Activated effector memory CD4-positive, alpha-beta T cell treated with anti-CD3 and anti-CD28 coated beads, Interleukin-2, amount 50 U/mL, for 16 hours (primary cell): Measurements from ENCODE around the gene ZNF473.
"Not testable (repeated sequence)": the region's sequence is repeated elsewhere in the genome, so short reads cannot be mapped to it uniquely, and the experiment has no call there.

Source experiments
- DNase-seq: peaks from one replicate; pipeline ENCODE4 v3.0.0-alpha.2; 2020

Gene ZNF473

DNA sequence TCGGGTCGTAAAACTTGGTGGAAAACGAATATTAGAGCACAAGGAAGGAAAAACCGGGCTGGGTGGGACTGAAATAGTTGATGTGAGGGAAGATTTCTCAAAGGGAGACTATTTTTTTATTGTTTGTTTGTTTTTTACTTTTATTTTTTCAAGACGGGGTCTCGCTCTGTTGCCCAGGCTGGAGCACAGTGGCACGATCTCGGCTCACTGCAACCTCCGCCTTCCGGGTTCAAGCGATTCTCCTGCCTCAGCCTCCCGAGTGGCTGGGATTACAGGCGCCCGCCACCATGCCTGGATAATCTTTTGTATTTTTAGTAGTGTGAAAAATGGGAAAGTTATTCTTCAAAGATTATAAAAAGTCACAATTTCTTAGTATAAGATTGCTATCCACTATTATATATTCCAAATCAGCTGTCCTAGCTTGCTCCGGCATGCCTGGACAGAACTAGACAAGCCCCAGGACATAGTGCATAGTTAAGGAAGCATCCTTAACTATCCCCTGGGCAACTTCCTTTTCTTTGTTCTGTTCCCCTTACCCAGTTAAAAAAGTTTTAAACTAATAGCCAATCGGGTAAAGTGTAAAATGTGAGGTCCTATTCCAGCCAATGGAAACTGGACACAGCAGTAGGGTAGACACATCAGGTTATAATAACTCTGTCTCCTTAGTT, 25.6 kb downstream of the ZNF473 start:
- DNase-seq = not testable (repeated sequence)

DNA sequence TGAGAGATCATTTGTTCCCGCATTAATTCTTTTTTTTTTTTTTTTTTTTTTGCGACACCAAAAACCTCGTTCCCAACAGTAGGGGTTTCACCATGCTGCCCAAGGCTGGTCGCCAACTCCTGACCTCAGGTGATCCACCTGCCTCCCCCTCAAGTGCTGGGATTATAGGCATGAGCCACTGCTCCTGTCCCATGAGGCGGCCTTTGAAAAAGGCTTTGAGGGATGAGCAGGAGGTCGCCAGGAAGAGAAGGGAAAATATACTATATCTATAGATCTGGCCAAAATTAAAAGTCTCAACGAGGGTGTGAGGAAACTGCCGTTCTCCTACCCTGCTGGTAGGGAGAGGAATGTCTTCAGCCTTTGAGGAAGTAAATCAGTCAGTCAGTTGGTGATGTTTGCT, 26.2 kb downstream of the ZNF473 start:
- no peak for DNase-seq

DNA sequence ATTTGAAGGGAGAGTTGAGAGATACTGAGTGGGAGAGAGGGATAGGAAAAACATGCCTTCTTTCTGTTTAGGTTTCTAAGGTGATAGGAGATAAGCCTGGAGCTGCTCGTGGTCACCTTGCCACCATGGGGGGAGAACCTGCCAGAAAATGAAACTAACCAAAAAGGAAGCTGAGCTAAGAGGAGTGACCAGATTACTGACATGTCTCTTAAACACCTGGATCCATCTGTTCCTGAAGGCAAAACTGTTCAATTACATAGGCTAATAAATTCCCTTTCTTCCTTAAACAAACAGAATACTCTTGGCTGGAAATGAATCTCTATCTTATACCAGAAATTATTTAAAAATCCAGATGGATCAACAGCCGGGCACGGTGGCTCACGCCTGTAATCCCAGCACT, 27.3 kb downstream of the ZNF473 start:
- DNase-seq = no peak

DNA sequence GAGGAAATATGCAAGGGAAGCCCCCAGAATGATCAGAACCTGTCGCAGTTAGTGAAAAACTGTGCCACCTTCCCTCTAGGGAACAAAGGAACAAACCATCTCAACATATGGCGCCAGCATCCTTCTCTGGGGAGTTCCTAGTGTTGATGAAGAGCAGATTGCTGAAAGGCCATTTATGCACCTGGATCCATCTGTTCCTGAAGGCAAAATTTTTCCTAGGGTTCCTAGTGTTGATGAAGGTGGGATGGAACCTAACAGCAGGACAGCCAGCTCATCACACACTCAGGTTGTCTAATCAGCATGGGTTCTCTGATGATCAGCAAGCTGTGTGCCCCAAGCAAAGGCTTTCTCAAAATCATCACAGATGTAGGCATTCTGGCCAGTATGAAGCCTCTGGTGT, 32.6 kb downstream of the ZNF473 start:
- no peak for DNase-seq

DNA sequence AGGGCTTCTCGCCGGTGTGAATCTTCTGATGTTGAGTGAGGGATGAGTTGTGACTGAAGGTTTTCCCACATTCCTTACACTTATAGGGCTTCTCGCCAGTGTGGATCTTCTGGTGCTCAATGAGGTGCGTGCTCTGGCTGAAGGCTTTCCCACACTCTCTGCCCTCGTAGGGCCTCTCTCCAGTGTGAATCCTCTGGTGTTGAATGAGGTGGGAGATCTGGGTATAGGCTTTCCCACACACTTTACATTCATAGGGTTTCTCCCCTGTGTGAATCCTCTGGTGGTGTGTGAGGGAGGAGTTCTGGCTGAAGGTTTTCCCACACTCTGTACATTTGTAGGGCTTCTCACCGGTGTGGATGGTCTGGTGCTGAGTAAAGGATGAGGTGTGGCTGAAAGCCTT, 33.2 kb downstream of the ZNF473 start:
- DNase-seq = no peak

DNA sequence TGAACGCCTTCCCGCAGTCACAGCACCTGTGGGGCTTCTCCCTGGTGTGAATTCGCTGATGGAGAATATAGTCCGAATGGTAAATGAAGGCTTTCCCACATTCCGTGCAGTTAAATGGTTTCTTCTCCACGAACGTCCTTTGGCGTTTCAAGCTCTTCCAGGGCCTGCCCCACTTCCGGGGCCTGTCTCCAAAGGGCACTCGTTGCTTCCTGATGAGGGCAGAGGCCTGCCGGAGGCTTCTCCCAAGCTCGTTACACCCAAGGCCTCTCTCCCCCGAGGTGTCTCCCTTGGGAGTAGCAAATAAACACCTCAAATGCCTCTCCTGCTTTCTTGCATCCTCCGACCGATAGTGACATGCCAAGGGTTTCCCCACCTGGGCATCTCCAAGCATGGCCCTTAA, 34.3 kb downstream of the ZNF473 start:
- no peak for DNase-seq

DNA sequence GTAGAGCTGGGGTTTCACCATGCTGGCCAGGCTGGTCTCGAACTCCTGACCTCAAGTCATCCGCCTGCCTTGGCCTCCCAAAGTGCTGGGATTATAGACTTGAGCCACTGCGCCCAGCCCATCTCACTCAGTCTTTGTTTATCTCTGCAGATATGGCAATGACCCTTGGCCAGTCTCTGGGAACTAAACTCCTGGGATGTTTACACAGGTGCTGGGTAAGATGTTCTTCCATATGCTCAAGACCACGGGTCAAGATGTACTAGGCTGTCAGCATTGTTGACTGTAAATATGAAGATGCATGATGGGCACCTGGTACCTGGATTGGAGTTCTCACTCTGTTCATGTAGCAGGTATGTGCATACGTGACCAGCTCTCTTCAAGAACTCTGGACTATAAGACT, 35.8 kb downstream of the ZNF473 start:
- DNase-seq = no peak

DNA sequence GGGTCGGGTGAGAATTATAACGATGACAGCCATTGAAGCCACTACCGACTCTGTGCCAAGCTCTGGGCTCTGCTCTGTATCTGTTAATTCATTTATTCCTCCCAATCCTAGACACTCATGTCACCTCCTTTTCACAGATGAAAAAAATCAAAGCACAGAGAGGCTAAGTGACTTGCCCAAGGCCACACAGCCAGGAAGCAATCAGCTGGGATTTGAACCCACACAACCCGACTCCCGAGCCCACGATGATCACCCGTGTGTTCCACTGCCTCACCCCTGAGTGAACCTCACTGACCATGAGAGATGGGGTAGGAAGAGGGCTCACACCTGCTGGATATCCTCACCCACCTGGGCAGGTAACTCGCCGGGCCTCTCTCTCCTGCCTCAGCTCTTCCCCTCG, 40.1 kb downstream of the ZNF473 start:
- DNase-seq = no peak

DNA sequence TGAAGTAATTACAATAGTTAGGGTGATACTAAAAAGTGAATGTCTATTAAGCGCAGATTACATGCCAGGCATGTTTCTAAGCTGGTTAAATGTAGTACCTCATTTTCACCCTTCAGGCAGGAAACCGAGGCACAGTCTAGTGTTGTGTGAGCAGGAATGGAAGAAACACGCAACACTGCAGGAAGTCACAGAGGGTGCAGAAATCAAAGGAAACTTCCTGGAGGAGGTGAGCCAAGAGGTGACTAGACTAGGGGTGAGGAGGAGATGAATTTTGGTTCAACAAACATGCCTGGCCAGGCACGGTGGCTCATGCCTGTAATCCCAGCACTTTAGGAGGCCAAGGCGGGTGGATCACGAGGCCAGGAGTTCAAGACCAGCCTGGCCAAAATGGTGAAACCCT, 41.8 kb downstream of the ZNF473 start:
- DNase-seq = no peak

DNA sequence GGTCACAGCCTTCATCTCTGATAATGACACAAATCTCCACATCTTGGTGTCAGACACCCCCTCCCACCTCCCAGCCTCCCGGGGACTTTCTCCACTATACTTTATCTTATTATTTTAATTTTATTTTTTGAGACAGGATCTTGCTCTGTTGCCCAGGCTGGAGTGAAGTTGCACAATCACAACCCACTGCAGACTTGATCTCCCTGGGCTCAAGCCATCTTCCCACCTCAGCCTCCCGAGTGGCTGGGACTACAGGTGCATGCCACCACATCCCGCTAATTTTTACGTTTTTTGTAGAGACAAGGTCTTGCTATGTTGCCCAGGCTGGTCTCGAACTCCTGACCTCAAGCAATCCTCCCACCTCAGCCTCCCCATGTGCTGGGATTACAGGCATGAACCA, 42.6 kb downstream of the ZNF473 start:
- DNase-seq = not testable (repeated sequence)

DNA sequence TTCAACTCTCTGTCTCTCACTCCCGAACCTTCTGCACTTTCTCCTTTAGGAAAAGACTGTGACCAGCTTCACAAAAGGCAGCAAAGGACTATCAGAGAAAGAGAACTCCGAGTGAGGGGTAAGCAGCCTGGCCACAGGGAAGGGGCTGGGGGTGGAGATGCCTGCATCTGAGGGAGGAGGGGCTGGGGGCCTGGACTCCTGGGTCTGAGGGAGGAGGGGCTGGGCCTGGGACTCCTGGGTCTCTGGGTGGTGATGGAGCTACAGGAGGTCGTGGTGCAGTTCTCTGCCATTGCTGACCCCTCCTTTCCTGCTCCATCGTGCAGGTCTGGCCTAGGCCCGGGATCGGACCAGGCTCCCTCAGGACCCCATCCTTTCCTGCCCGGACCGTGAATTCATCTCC, 49.3 kb downstream of the ZNF473 start:
- not testable (repeated sequence) for DNase-seq

DNA sequence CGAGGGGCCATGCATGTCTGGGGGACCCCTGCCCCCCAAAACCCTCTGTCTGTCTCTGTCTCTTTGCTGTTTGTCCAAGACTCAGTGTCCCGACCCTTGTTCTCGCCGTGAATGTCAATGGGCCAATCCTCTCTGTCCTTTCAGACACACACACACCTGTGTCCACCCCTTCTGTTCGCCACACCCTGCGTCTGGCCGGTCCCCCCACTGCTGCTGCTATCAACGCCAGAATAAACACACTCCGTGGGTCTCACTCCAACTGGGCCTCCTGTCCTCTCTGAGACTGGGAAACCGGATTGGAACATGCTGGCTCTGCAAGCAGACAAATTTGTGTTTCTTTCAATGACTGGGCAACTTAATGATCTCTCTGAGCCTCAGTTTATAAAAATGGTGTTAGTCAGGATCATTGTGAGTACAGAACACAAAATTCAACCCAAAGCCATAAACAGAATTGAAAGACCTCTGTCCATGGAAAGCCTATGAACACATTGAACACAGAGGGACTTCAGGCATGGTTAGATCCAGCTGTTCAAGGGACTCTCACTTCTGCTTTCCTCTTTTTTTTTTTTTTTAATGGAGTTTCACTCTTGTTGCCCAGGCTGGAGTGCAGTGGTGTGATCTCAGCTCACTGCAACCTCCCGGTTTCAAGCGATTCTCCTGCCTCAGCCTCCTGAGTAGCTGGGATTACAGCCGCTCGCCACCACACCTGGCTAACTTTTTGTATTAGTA, 50.0 kb downstream of the ZNF473 start:
- DNase-seq = not testable (repeated sequence)

DNA sequence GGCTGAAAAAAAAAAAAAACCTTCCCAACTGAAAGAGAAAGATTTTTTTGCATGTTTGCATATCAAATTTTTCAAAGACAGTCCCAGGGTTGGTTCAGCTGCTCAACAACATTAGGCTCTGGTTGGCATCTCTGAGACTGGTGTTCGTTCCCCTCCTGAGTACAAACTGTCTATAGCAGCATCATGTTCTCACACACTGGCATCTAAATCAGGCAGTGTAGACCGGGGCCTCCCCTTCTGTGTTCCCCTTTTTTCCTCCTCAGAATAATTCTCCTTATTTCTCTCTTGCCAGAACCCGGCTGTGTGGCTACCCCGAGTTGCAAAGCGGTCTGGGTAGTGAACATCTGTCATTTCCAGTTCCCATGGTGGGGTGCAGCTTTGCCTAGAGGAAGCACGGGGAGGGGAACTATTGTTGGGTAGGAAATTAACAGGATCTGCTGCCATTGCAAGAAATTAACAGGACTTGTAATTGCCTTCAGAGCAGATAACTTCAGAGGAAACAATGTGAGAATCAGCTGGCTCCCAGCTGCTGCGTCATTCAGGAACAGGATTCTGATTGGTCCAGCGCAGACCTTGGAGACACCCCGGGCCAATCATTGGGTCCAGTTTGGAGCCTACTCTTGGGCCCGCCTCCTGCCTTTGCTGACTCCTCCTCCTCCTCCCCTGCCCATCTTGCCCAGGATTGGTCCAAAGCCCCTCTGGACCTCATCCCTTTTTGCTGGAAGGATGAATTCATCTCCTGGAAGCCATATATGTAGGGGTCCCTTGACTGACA, 51.0 kb downstream of the ZNF473 start:
- not testable (repeated sequence) for DNase-seq

DNA sequence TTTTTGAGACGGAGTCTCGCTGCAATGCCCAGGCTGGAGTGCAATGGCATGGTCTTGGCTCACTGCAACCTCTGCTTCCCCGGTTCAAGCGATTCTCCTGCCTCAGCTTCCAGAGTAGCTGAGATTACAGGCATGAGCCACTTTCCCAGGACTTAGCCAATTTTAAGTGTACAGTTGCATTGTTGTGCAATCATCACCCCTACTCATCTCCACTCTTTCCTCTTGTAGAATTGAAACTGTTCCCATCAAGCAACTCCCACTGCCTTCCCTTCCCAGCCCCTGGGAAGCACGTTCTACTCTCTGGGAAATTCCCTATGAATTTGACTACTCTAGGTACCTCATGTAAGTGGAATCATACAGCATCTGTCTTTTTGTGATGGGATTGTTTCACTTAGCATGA, 53.2 kb downstream of the ZNF473 start:
- not testable (repeated sequence) for DNase-seq

DNA sequence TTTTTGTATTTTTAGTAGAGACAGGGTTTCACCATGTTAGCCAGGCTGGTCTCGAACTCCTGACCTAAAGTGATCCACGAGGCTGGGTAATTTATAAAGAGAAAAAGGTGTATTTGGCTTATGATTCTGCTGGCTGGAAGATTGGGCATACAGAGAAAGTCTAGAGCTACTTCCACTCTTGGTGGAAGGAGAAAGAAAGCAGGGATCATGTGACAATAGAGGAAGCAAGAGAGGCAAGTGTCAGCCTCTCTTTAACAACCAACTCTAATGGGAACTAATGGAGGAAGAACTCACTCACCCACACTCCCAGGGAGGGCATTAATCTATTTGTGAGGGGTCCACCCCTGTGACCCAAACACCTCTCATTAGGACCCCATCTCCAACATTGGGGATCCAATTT, 58.6 kb downstream of the ZNF473 start:
- not testable (repeated sequence) for DNase-seq

DNA sequence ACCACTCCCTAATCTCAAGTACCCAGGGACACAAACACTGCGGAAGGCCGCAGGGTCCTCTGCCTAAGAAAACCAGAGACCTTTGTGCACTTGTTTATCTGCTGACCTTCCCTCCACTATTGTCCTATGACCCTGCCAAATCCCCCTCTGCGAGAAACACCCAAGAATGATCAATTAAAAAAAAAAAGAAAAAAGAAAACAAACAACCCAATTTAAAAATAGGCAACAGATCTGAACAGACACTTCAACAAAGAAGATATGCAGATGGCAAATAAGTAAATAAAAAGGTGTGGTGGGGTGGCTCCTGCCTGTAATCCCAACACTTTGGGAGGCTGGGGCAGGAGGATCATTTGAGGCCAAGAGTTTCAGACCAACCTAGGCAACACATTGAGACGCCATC, 61.3 kb downstream of the ZNF473 start:
- not testable (repeated sequence) for DNase-seq

DNA sequence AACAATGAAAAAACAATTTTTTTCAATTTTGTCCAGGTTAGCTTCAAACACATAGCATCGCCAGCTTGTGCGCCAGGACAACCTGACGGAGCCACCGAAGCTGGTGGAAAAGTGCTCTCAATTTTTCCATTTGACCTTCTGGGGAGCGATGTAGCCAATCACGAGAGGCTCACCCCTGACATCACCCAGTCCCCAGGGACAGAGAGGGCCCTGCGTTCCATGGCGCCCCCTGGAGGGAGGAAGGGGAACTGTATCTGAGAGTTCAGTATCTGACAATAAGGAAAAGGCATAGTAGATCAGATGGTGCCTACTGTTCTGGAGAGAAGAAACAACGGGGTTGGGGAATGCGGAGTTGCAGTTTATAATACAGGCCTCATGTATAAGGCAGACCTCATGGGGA, 64.9 kb downstream of the ZNF473 start:
- peak; percentile 74 for DNase-seq

DNA sequence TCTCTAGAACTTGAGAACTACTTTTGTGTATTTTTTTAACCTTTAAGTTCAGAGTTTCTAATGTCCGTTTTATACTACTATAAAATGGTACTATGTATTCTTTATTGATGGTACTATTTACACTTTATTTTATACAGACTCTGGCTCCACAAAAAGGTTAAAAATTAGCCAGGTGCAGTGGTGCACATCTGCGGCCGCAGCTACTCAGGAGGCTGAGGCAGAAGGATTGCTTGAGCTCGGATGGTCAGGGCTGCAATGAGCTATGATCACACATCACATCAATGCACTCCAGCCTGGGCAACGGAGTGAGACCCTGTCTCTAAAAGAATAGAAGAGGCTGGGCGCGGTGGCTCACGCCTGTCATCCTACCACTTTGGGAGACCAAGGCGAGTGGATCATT, 66.0 kb downstream of the ZNF473 start:
- DNase-seq = not testable (repeated sequence)

DNA sequence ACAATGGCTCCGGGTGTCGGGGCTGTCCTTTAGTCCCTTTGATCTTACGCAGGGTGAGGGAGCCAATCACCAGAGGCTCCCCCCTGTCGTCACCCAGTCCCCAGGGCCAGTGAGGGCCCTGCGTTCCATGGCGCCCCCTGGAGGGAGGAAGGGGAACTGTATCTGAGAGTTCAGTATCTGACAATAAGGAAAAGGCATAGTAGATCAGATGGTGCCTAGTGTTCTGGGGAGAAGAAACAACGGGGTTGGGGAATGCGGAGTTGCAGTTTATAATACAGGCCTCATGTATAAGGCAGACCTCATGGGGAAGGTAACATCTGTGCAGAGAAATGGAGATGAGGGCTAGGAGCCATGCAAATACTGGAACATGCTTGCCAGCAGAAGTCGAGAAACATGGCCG, 66.8 kb downstream of the ZNF473 start:
- not testable (repeated sequence) for DNase-seq

DNA sequence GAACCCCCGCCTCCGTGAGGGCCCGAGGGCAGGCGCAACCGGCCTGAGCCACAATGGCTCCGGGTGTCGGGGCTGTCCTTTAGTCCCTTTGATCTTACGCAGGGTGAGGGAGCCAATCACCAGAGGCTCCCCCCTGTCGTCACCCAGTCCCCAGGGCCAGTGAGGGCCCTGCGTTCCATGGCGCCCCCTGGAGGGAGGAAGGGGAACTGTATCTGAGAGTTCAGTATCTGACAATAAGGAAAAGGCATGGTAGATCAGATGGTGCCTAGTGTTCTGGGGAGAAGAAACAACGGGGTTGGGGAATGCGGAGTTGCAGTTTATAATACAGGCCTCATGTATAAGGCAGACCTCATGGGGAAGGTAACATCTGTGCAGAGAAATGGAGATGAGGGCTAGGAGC, 72.1 kb downstream of the ZNF473 start:
- DNase-seq = not testable (repeated sequence)

DNA sequence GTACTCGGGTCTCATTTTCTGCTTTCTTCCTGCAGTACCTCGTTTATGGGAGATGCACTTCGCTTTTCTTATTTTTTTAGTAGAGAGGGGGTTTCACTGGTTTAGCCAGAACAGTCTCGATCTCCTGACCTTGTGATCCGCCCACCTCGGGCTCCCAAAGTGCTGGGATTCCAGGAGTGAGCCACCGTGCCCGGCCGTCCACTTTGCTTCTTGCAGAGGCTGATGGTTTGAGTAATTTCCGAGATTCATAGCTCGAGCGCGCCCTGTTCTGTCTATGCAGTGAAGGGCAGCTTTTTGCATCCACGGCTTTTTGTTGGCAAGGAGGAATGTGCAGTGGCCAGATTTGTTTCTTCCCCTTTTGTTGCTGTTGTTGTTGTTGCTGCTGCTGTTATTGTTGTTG, 73.1 kb downstream of the ZNF473 start:
- DNase-seq = peak; percentile 65

DNA sequence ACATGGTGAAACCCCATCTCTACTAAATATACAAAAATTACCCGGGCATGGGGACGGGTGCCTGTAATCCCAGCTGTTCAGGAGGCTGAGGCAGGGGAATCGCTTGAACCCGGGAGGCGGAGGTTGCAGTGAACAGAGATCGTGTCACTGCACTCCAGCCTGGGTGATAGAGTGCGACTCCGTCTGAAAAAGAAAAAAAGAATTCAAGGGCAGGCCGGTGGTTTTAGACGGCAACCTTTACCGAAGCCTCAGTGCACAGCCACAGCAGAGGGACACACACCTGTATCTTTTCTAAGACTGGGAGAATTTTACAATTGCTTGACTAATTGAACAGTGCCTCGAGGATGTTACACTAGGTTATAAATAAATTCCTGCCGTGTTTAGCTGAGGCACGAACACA, 73.9 kb downstream of the ZNF473 start:
- not testable (repeated sequence) for DNase-seq

DNA sequence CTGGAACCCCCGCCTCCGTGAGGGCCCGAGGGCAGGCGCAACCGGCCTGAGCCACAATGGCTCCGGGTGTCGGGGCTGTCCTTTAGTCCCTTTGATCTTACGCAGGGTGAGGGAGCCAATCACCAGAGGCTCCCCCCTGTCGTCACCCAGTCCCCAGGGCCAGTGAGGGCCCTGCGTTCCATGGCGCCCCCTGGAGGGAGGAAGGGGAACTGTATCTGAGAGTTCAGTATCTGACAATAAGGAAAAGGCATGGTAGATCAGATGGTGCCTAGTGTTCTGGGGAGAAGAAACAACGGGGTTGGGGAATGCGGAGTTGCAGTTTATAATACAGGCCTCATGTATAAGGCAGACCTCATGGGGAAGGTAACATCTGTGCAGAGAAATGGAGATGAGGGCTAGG, 75.1 kb downstream of the ZNF473 start:
- DNase-seq = not testable (repeated sequence)
